OCI-LY3 (cell line): Measurements from ENCODE around the gene INSYN1.
"Not testable (repeated sequence)": the region's sequence is repeated elsewhere in the genome, so short reads cannot be mapped to it uniquely, and the experiment has no call there.

ENCODE experiments used
- H2AFZ ChIP-seq: fragments of 200-600, 300-600 bp; shearing (Covaris generic); 2 replicates; pipeline ENCODE4 v1.6.0; 2014; ENCODE audit warnings: antibody characterized with exemption, low read depth, low read length
- H3K27ac ChIP-seq: fragments of 200-600, 300-600 bp; sonication (generic); 2 replicates; pipeline ENCODE4 v1.5.1; 2014; ENCODE audit warnings: mild to moderate bottlenecking, low read length, moderate library complexity, mixed read lengths
- H3K27me3 ChIP-seq: fragments of 200-600, 300-600 bp; sonication (generic); 2 replicates; pipeline ENCODE4 v1.6.1; 2014; ENCODE audit warnings: low read depth, low read length, mixed read lengths
- H3K36me3 ChIP-seq: fragments of 200-600, 300-600 bp; sonication (generic); replicated peaks from 2 replicates; pipeline ENCODE3; 2014; ENCODE audit warnings: low read depth, low read length, mixed read lengths
- H3K4me1 ChIP-seq: fragments of 300-600, 200-600 bp; sonication (generic); 2 replicates; pipeline ENCODE4 v1.6.1; 2014; ENCODE audit warnings: low read length, mixed read lengths
- H3K4me2 ChIP-seq: fragments of 200-600, 300-600 bp; sonication (generic); 2 replicates; pipeline ENCODE4 v1.6.1; 2014; ENCODE audit warnings: low read length, mixed read lengths
- H3K4me3 ChIP-seq: fragments of 300-600, 200-600 bp; sonication (generic); 2 replicates; pipeline ENCODE4 v1.5.1; 2014; ENCODE audit warnings: antibody characterized with exemption, mild to moderate bottlenecking, low read length, moderate library complexity
- H3K79me2 ChIP-seq: fragments of 300-600, 200-600 bp; shearing (Covaris generic); 2 replicates; pipeline ENCODE4 v1.6.1; 2014; ENCODE audit warnings: mild to moderate bottlenecking, low read length, mixed read lengths
- H3K9ac ChIP-seq: fragments of 300-600, 200-600 bp; shearing (Covaris generic); 2 replicates; pipeline ENCODE4 v1.6.0; 2014; ENCODE audit warnings: mild to moderate bottlenecking, low read length, moderate library complexity
- H3K9me3 ChIP-seq: fragments of 200-600, 300-600 bp; shearing (Covaris generic); 2 replicates; pipeline ENCODE4 v1.6.1; 2014; ENCODE audit warnings: low read length, mixed read lengths; ENCODE audit not compliant: insufficient read depth
- H4K20me1 ChIP-seq: fragments of 200-600, 300-600 bp; sonication (generic); 2 replicates; pipeline ENCODE4 v1.6.1; 2016; ENCODE audit warnings: low read length, mixed read lengths; ENCODE audit not compliant: insufficient read depth
- CTCF ChIP-seq: fragments of 200-600, 300-600 bp; sonication (generic); IDR thresholded peaks from 2 replicates; pipeline ENCODE4 v1.5.1; 2014; ENCODE audit warnings: antibody characterized with exemption, low read length, low read depth
- EZH2phosphoT487 ChIP-seq: fragments of 200-600 bp; shearing (Covaris generic); IDR thresholded peaks from 2 replicates; pipeline ENCODE4 v1.6.1; 2018; ENCODE audit warnings: antibody characterized with exemption, mixed run types, low read depth

Gene INSYN1

GRCh38 chr15:73732930-73733329 lies 20.2 kb downstream of the INSYN1 start:
- Histone ChIP-seq H3K27me3 (peaks cover 9% of the 10 kb centered on the region), H3K4me2 (no peak overlapping the region), H3K9me3 (no peaks in the 10 kb centered on the region), H4K20me1 (no peaks in the 10 kb centered on the region), H3K4me3 (no peak overlapping the region), H3K9ac (no peak overlapping the region), H3K27ac (no peak overlapping the region), H3K79me2 (no peaks in the 10 kb centered on the region), H3K36me3 (no peaks in the 10 kb centered on the region), H3K4me1 (no peaks in the 10 kb centered on the region), H2AFZ (no peak overlapping the region)
- no peak for TF ChIP-seq EZH2phosphoT487
- TF ChIP-seq CTCF, result no peak

- H3K9me3 ChIP-seq, H2AFZ ChIP-seq, H3K9ac ChIP-seq, H3K36me3 ChIP-seq, H3K4me3 ChIP-seq, H3K27me3 ChIP-seq, H3K27ac ChIP-seq, H3K4me1 ChIP-seq, H3K4me2 ChIP-seq, H3K79me2 ChIP-seq, H4K20me1 ChIP-seq: not testable (repeated sequence)
These were observed 21.1 kb downstream of the INSYN1 start for GRCh38 chr15:73732051-73732450.

- no peak overlapping the region for H3K4me3 ChIP-seq
These were observed 25.7 kb downstream of the INSYN1 start for GRCh38 chr15:73727330-73727976.

GRCh38 chr15:73724212-73724611 lies 28.9 kb downstream of the INSYN1 start:
- H3K4me2 ChIP-seq, result no peak overlapping the region
- no peak overlapping the region for H3K4me3 ChIP-seq
- no peaks in the 10 kb centered on the region for H3K9me3 ChIP-seq
- no peak overlapping the region for H3K9ac ChIP-seq
- no peaks in the 10 kb centered on the region for H3K36me3 ChIP-seq
- no peak overlapping the region for H2AFZ ChIP-seq
- no peaks in the 10 kb centered on the region for H3K79me2 ChIP-seq
- no peaks in the 10 kb centered on the region for H3K4me1 ChIP-seq
- no peaks in the 10 kb centered on the region for H4K20me1 ChIP-seq
- H3K27ac ChIP-seq, result no peak overlapping the region
- TF ChIP-seq EZH2phosphoT487, result no peak
- TF ChIP-seq CTCF, result no peak
- peaks cover 51% of the 10 kb centered on the region for H3K27me3 ChIP-seq

More at GRCh38 chr15:73727330-73727976, 25.7 kb downstream of the INSYN1 start:
- H3K79me2 ChIP-seq, result no peaks in the 10 kb centered on the region
- no peak overlapping the region for H3K9ac ChIP-seq
- no peak overlapping the region for H3K27ac ChIP-seq
- peaks cover 32% of the 10 kb centered on the region for H3K27me3 ChIP-seq
- no peaks in the 10 kb centered on the region for H3K4me1 ChIP-seq
- H2AFZ ChIP-seq, result no peak overlapping the region
- no peaks in the 10 kb centered on the region for H3K36me3 ChIP-seq
- TF ChIP-seq CTCF, result no peak
- TF ChIP-seq EZH2phosphoT487, result no peak
- no peaks in the 10 kb centered on the region for H4K20me1 ChIP-seq
- H3K4me2 ChIP-seq, result no peak overlapping the region
- no peaks in the 10 kb centered on the region for H3K9me3 ChIP-seq
